ENCODE results near the gene UBR4.

GRCh38 chr1:19066874-19067181 is 143.2 kb downstream of the UBR4 start:
- TF ChIP-seq MAX (IDR thresholded peaks at IDR 0.05; ENCODE audit: low read depth, low read length) (no peak), CTCF (IDR thresholded peaks at IDR 0.05; ENCODE audit: low read depth, low read length) (no peak)
